H1 (cell line): ENCODE results near the gene IDH3A.

Source experiments
- BACH1 ChIP-seq: IDR thresholded peaks from 2 replicates; pipeline ENCODE4 v1.6.1; 2012; ENCODE audit warnings: low read length, improper control_type of control experiment
- EP300 ChIP-seq, 2 experiments: IDR thresholded peaks; 1 replicate in 1 of 2; 2 replicates in 1 of 2; pipeline ENCODE4 v1.6.1; 2011 to 2012; ENCODE audit warnings: low read depth in 2 of 2, low read length in 2 of 2, mild to moderate bottlenecking in 2 of 2, borderline replicate concordance in 1 of 2, inconsistent platforms in 1 of 2, moderate library complexity in 1 of 2
- EZH2 ChIP-seq: fragments of 200-600 bp; sonication (generic); IDR thresholded peaks from 2 replicates; pipeline ENCODE4 v1.7.1; 2012; ENCODE audit warnings: low read depth, mild to moderate bottlenecking, moderate library complexity, low read length, inconsistent platforms; ENCODE audit not compliant: severe bottlenecking
- GTF2F1 ChIP-seq: IDR thresholded peaks from 2 replicates; pipeline ENCODE4 v1.6.1; 2012; ENCODE audit warnings: low read depth, low read length, improper control_type of control experiment, borderline replicate concordance
- JUND ChIP-seq: IDR thresholded peaks from 2 replicates; pipeline ENCODE4 v1.6.1; 2011; ENCODE audit warnings: mild to moderate bottlenecking, improper control_type of control experiment, low read length
- POLR2AphosphoS5 ChIP-seq: IDR thresholded peaks from 2 replicates; pipeline ENCODE4 v1.6.1; 2011; ENCODE audit warnings: low read depth, low read length
- RAD21 ChIP-seq, 2 experiments: IDR thresholded peaks in 1 of 2; conservative IDR thresholded peaks in 1 of 2; 2 replicates each; pipeline ENCODE4 v1.6.1; 2011; ENCODE audit warnings: low read depth in 2 of 2, low read length in 2 of 2, improper control_type of control experiment in 1 of 2, inconsistent platforms in 1 of 2, mild to moderate bottlenecking in 1 of 2, moderate library complexity in 1 of 2
- RBBP5 ChIP-seq: IDR thresholded peaks from 2 replicates; pipeline ENCODE4 v1.7.1; 2012; ENCODE audit warnings: low read depth, mild to moderate bottlenecking, inconsistent platforms, low read length, moderate library complexity, borderline replicate concordance
- SIX5 ChIP-seq: IDR thresholded peaks from 2 replicates; pipeline ENCODE4 v1.6.1; 2011; ENCODE audit warnings: mild to moderate bottlenecking, low read depth, low read length
- SUZ12 ChIP-seq: fragments of 200-600 bp; sonication (generic); IDR thresholded peaks from 2 replicates; pipeline ENCODE4 v1.6.1; 2012; ENCODE audit warnings: mild to moderate bottlenecking, inconsistent platforms, low read length, moderate library complexity, mixed read lengths
- YY1 ChIP-seq: IDR thresholded peaks from 2 replicates; pipeline ENCODE4 v1.6.1; 2011; ENCODE audit warnings: low read depth, mild to moderate bottlenecking, low read length
- TF ChIP-seq, protein P1 (sequence below), 3 experiments: IDR thresholded peaks; 1 replicate in 2 of 3; 2 replicates in 1 of 3; pipeline versions ENCODE4 v1.5.1 to v1.6.1; 2011; ENCODE audit warnings: low read length in 3 of 3, mild to moderate bottlenecking in 3 of 3, inconsistent platforms in 2 of 3, low read depth in 1 of 3, moderate library complexity in 1 of 3; ENCODE audit not compliant: insufficient read depth in 1 of 3; ENCODE audit errors: control extremely low read depth in 1 of 3
- TF ChIP-seq, protein P2 (sequence below): IDR thresholded peaks from 2 replicates; pipeline ENCODE4 v1.6.1; 2012; ENCODE audit warnings: inconsistent platforms

GRCh38 chr15:78149805-78150751, 916 bp downstream of the IDH3A start:
- TF ChIP-seq JUND (no peak), SIX5 (no peak), YY1 (no peak), GTF2F1 (no peak), SUZ12 (no peak), RBBP5 (no peak), EZH2 (no peak), BACH1 (no peak), EP300 (IDR thresholded peaks at IDR 0.05; ENCODE audit: borderline replicate concordance in 1 of 2, low read depth in 2 of 2, low read length in 2 of 2) (no peak), POLR2AphosphoS5 (no peak), RAD21 (IDR thresholded peaks at IDR 0.05 in 1 of 2, conservative IDR thresholded peaks at IDR 0.05 in 1 of 2; ENCODE audit: low read depth in 2 of 2, low read length in 2 of 2) (no peak)
- TF ChIP-seq, protein P1, sequence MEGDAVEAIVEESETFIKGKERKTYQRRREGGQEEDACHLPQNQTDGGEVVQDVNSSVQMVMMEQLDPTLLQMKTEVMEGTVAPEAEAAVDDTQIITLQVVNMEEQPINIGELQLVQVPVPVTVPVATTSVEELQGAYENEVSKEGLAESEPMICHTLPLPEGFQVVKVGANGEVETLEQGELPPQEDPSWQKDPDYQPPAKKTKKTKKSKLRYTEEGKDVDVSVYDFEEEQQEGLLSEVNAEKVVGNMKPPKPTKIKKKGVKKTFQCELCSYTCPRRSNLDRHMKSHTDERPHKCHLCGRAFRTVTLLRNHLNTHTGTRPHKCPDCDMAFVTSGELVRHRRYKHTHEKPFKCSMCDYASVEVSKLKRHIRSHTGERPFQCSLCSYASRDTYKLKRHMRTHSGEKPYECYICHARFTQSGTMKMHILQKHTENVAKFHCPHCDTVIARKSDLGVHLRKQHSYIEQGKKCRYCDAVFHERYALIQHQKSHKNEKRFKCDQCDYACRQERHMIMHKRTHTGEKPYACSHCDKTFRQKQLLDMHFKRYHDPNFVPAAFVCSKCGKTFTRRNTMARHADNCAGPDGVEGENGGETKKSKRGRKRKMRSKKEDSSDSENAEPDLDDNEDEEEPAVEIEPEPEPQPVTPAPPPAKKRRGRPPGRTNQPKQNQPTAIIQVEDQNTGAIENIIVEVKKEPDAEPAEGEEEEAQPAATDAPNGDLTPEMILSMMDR (IDR thresholded peaks at IDR 0.05; ENCODE audit: control extremely low read depth in 1 of 3, insufficient read depth in 1 of 3, low read depth in 1 of 3, low read length in 3 of 3), result no peak
- TF ChIP-seq, protein P2, sequence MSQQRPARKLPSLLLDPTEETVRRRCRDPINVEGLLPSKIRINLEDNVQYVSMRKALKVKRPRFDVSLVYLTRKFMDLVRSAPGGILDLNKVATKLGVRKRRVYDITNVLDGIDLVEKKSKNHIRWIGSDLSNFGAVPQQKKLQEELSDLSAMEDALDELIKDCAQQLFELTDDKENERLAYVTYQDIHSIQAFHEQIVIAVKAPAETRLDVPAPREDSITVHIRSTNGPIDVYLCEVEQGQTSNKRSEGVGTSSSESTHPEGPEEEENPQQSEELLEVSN, result no peak
